ENCODE results near the gene CARD9.
"Not testable (repeated sequence)": the region's sequence is repeated elsewhere in the genome, so short reads cannot be mapped to it uniquely, and the experiment has no call there.

Gene CARD9

GRCh38 chr9:136361754-136362449 is 11.6 kb downstream of the CARD9 start:
- no peak for DNase-seq

GRCh38 chr9:136361047-136361753 is 12.3 kb downstream of the CARD9 start:
- DNase-seq = no peak

- DNase-seq = no peak
These were observed 13.4 kb downstream of the CARD9 start for GRCh38 chr9:136359774-136360718.

GRCh38 chr9:136358888-136359287 is 14.6 kb downstream of the CARD9 start:
- DNase-seq = no peak

- DNase-seq = no peak
These were observed 15.5 kb downstream of the CARD9 start for GRCh38 chr9:136358016-136358415.

GRCh38 chr9:136357202-136357725 is 16.2 kb downstream of the CARD9 start:
- no peak for DNase-seq

- DNase-seq = no peak
These were observed 17.6 kb downstream of the CARD9 start for GRCh38 chr9:136355616-136356557.

- no peak for DNase-seq
These were observed 18.8 kb downstream of the CARD9 start for GRCh38 chr9:136354592-136355085.

- no peak for DNase-seq
These were observed 19.5 kb downstream of the CARD9 start for GRCh38 chr9:136353757-136354488.

- no peak for DNase-seq
These were observed 20.4 kb downstream of the CARD9 start for GRCh38 chr9:136353088-136353487.

- no peak for DNase-seq
These were observed 20.8 kb downstream of the CARD9 start for GRCh38 chr9:136352682-136353081.

- not testable (repeated sequence) for DNase-seq
These were observed 21.6 kb downstream of the CARD9 start for GRCh38 chr9:136351868-136352267.

- no peak for DNase-seq
These were observed 22.1 kb downstream of the CARD9 start for GRCh38 chr9:136351252-136351800.

GRCh38 chr9:136349546-136349945 is 23.9 kb downstream of the CARD9 start:
- DNase-seq = no peak

GRCh38 chr9:136348691-136349090 is 24.8 kb downstream of the CARD9 start:
- no peak for DNase-seq

- no peak for DNase-seq
These were observed 25.8 kb downstream of the CARD9 start for GRCh38 chr9:136347472-136348256.

GRCh38 chr9:136346927-136347465 is 26.5 kb downstream of the CARD9 start:
- no peak for DNase-seq

- no peak for DNase-seq
These were observed 27.4 kb downstream of the CARD9 start for GRCh38 chr9:136346157-136346481.

GRCh38 chr9:136345281-136346156 is 27.9 kb downstream of the CARD9 start:
- no peak for DNase-seq

Measured in activated gamma-delta T cell treated with Interleukin-2 at 50 U/mL for 16 hours (primary cell).